Vagina (tissue), 2 donors: ENCODE measurements around the gene CAPN9. TPM values are rescaled to one million over a fixed set of nuclear protein-coding genes. Genes with fewer than 3 reads are reported as not detected.

ENCODE experiments used
- DNase-seq, 2 donors: peaks; one replicate each; pipeline ENCODE4 v3.0.0-alpha.2; 2017; ENCODE audit errors: extremely low spot score in 2 of 2
- H3K27ac ChIP-seq: fragments of 200-600 bp; sonication (generic); one replicate; pipeline ENCODE4 v1.5.1; 2019
- H3K27me3 ChIP-seq: fragments of 200-600 bp; sonication (generic); one replicate; pipeline ENCODE4 v1.5.1; 2019
- H3K36me3 ChIP-seq, 2 donors: fragments of 200-600 bp; sonication (generic); one replicate each; pipeline ENCODE4 v1.5.1; 2017 to 2019
- H3K4me1 ChIP-seq: fragments of 200-600 bp; sonication (generic); one replicate; pipeline ENCODE4 v1.5.1; 2019
- H3K4me3 ChIP-seq, 2 donors: fragments of 200-600 bp; sonication (generic); 1 replicate in 1 of 2; 2 replicates in 1 of 2; pipeline ENCODE4 v1.5.1; 2016 to 2019
- H3K9me3 ChIP-seq: fragments of 200-600 bp; sonication (generic); one replicate; pipeline ENCODE4 v1.5.1; 2019
- POLR2A ChIP-seq, 2 donors: fragments of 450-650 bp; IDR thresholded peaks; one replicate each; pipeline ENCODE4 v1.6.1; 2017; ENCODE audit warnings: antibody characterized with exemption in 2 of 2, mild to moderate bottlenecking in 2 of 2, moderate library complexity in 2 of 2
- POLR2AphosphoS5 ChIP-seq, 2 donors: sonication (generic); formaldehyde crosslinking; IDR thresholded peaks; one replicate each; pipeline ENCODE4 v1.9.0; 2017; ENCODE audit warnings: antibody characterized with exemption in 2 of 2, mild to moderate bottlenecking in 2 of 2, low read depth in 1 of 2; ENCODE audit not compliant: insufficient read depth in 1 of 2
- intact Hi-C: fragments of 100-400 bp; cut with DNase I; formaldehyde crosslinking; loops from one replicate; pipeline ENCODE4 v1.15.1; 2023
- total RNA-seq: library from RNA; depleted of rRNA; stranded (reverse); fragments of >200 nt; gene quantifications from one replicate; pipeline ENCODE4 v1.2.3, GENCODE V29; 2016
- TF ChIP-seq, protein P1 (sequence below), 3 experiments: fragments of 450-650 bp in 2 of 3; fragments of 200-600 bp in 1 of 3; sonication (generic) in 1 of 3; IDR thresholded peaks; one replicate each; pipeline ENCODE4 v1.5.1; 2017 to 2019; ENCODE audit warnings: antibody characterized with exemption in 3 of 3, mild to moderate bottlenecking in 2 of 3, moderate library complexity in 2 of 3

The CAPN9 gene
- total RNA-seq, 1 donor from 2014 or later: not detected

GRCh38 chr1:230778916-230779590 lies 31.9 kb downstream of the CAPN9 start:
- intact Hi-C loops: no loop called here
- H3K4me3 ChIP-seq: no peak overlapping the region
- H3K4me1 ChIP-seq: no peaks in the 10 kb centered on the region
- DNase-seq: no peak
- no peaks in the 10 kb centered on the region for H3K27me3 ChIP-seq
- H3K36me3 ChIP-seq: no peaks in the 10 kb centered on the region
- H3K9me3 ChIP-seq: no peaks in the 10 kb centered on the region
- no peak overlapping the region for H3K27ac ChIP-seq
- no peak for TF ChIP-seq POLR2A (IDR thresholded peaks at IDR 0.05)
- no peak for TF ChIP-seq POLR2AphosphoS5 (IDR thresholded peaks at IDR 0.05; ENCODE audit: insufficient read depth in 1 of 2, low read depth in 1 of 2)
- TF ChIP-seq, protein P1, sequence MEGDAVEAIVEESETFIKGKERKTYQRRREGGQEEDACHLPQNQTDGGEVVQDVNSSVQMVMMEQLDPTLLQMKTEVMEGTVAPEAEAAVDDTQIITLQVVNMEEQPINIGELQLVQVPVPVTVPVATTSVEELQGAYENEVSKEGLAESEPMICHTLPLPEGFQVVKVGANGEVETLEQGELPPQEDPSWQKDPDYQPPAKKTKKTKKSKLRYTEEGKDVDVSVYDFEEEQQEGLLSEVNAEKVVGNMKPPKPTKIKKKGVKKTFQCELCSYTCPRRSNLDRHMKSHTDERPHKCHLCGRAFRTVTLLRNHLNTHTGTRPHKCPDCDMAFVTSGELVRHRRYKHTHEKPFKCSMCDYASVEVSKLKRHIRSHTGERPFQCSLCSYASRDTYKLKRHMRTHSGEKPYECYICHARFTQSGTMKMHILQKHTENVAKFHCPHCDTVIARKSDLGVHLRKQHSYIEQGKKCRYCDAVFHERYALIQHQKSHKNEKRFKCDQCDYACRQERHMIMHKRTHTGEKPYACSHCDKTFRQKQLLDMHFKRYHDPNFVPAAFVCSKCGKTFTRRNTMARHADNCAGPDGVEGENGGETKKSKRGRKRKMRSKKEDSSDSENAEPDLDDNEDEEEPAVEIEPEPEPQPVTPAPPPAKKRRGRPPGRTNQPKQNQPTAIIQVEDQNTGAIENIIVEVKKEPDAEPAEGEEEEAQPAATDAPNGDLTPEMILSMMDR (IDR thresholded peaks at IDR 0.05): no peak

GRCh38 chr1:230781131-230781530 lies 33.9 kb downstream of the CAPN9 start:
- H3K36me3 ChIP-seq: no peaks in the 10 kb centered on the region
- H3K9me3 ChIP-seq: no peaks in the 10 kb centered on the region
- no peak overlapping the region for H3K4me3 ChIP-seq
- no peak for DNase-seq
- H3K27ac ChIP-seq: no peak overlapping the region
- H3K4me1 ChIP-seq: no peaks in the 10 kb centered on the region
- intact Hi-C loops: no loop called here
- TF ChIP-seq, protein P1 (IDR thresholded peaks at IDR 0.05): no peak
- TF ChIP-seq POLR2A (IDR thresholded peaks at IDR 0.05): no peak
- no peak for TF ChIP-seq POLR2AphosphoS5 (IDR thresholded peaks at IDR 0.05; ENCODE audit: insufficient read depth in 1 of 2, low read depth in 1 of 2)
- no peaks in the 10 kb centered on the region for H3K27me3 ChIP-seq

- H3K27me3 ChIP-seq: no peaks in the 10 kb centered on the region
- H3K36me3 ChIP-seq: no peaks in the 10 kb centered on the region
- no peak for TF ChIP-seq POLR2A (IDR thresholded peaks at IDR 0.05)
- TF ChIP-seq, protein P1 (IDR thresholded peaks at IDR 0.05): no peak
- no peak for TF ChIP-seq POLR2AphosphoS5 (IDR thresholded peaks at IDR 0.05; ENCODE audit: insufficient read depth in 1 of 2, low read depth in 1 of 2)
- H3K4me1 ChIP-seq: no peaks in the 10 kb centered on the region
- DNase-seq: no peak
- H3K27ac ChIP-seq: no peak overlapping the region
- no peaks in the 10 kb centered on the region for H3K9me3 ChIP-seq
- intact Hi-C loops: no loop called here
- H3K4me3 ChIP-seq: no peak overlapping the region
Measured at GRCh38 chr1:230781594-230781993, 34.4 kb downstream of the CAPN9 start.

DNA sequence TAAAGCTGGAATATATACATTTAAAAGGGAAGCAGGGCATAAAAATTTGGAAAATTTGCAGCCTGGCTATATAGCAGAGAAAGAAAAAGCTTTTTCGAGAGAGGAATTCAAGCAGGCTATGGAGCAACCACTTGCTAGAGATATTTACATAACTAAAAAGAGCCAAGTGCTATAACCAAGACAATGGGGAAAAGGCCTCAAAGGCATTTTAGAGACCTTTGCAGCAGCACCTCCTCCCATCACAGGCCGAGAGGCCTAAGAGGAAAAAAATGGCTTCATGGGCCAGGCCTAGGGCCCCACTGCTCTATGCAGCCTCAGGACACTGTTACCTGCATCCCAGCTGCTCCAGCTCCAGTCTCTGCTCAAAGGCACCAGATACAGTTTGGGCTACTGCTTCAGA lies 37.0 kb downstream of the CAPN9 start:
- intact Hi-C loops: no loop called here
- Histone ChIP-seq H3K36me3 (no peaks in the 10 kb centered on the region), H3K27ac (no peak overlapping the region), H3K9me3 (no peaks in the 10 kb centered on the region), H3K27me3 (no peaks in the 10 kb centered on the region), H3K4me3 (no peak overlapping the region), H3K4me1 (no peaks in the 10 kb centered on the region)
- TF ChIP-seq POLR2A (IDR thresholded peaks at IDR 0.05) (no peak), POLR2AphosphoS5 (IDR thresholded peaks at IDR 0.05; ENCODE audit: insufficient read depth in 1 of 2, low read depth in 1 of 2) (no peak)
- TF ChIP-seq, protein P1 (IDR thresholded peaks at IDR 0.05): no peak
- no peak for DNase-seq

DNA sequence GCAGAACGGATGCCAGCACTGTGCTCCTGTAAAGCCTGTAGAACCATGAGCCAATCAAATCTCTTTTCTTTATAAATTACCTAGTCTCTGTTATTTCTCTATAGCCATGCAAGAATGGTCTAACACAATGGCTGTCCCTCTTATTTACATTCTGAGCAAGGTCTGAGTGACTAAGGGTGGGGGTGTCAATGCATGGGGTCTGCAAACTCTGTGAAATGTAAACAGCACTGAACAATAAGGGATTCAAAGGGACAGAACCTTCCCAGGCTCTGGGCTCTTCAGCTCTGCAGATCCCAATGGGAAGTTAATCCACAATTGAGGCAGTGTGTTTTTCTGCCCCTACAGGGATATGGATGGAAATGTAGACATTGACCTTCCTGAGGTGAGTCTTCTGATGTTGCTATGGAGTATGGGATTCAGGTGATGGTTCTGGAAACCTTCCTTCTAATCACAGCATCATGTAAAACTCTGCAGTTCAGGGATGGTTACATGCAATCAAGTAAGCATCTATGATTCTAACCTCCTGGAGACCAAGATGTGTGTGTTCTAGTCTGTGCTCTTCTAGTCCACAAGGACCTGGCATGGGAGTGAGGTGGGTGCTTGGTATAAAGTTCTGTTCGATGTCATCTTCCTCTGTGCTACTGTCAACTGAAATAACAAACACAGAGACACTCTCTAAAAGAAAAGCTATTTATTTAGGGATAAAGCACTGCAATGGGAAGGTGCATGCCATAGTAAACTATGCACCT lies 38.6 kb downstream of the CAPN9 start:
- intact Hi-C loops: no loop called here
- no peak overlapping the region for H3K27ac ChIP-seq
- no peaks in the 10 kb centered on the region for H3K36me3 ChIP-seq
- no peak overlapping the region for H3K4me3 ChIP-seq
- H3K9me3 ChIP-seq: no peaks in the 10 kb centered on the region
- TF ChIP-seq POLR2A (IDR thresholded peaks at IDR 0.05): no peak
- TF ChIP-seq POLR2AphosphoS5 (IDR thresholded peaks at IDR 0.05; ENCODE audit: insufficient read depth in 1 of 2, low read depth in 1 of 2): no peak
- TF ChIP-seq, protein P1 (IDR thresholded peaks at IDR 0.05): no peak
- H3K4me1 ChIP-seq: no peaks in the 10 kb centered on the region
- no peak for DNase-seq
- no peaks in the 10 kb centered on the region for H3K27me3 ChIP-seq
